OCI-LY1 (cell line): ENCODE data around the gene DMRT2.

Experiments
- H2AFZ ChIP-seq: fragments of 200-600 bp; sonication (generic), shearing (Covaris generic); 2 replicates; pipeline ENCODE4 v1.6.0; 2014; ENCODE audit warnings: antibody characterized with exemption, mild to moderate bottlenecking, low read length
- H3F3A ChIP-seq: fragments of 200-600 bp; sonication (generic), shearing (Covaris generic); 2 replicates; pipeline ENCODE4 v1.6.0; 2014; ENCODE audit warnings: mild to moderate bottlenecking, antibody characterized with exemption, low read length, moderate library complexity; ENCODE audit not compliant: insufficient read depth
- H3K27ac ChIP-seq: fragments of 200-600 bp; sonication (generic); 2 replicates; pipeline ENCODE4 v1.5.1; 2014; ENCODE audit warnings: low read length, mixed run types, mild to moderate bottlenecking, low read depth; ENCODE audit not compliant: poor library complexity, severe bottlenecking
- H3K27me3 ChIP-seq: fragments of 200-600 bp; sonication (generic); 2 replicates; pipeline ENCODE4 v1.6.0; 2014; ENCODE audit warnings: antibody characterized with exemption, mild to moderate bottlenecking, low read length, moderate library complexity; ENCODE audit not compliant: insufficient read depth
- H3K36me3 ChIP-seq: fragments of 200-600 bp; sonication (generic); 2 replicates; pipeline ENCODE4 v1.6.1; 2014; ENCODE audit warnings: mild to moderate bottlenecking, antibody characterized with exemption, low read length, moderate library complexity, mixed read lengths; ENCODE audit not compliant: insufficient read depth
- H3K4me1 ChIP-seq: fragments of 200-600 bp; sonication (generic); 2 replicates; pipeline ENCODE4 v1.5.1; 2014; ENCODE audit warnings: mild to moderate bottlenecking, low read length, moderate library complexity; ENCODE audit not compliant: insufficient read depth, severe bottlenecking
- H3K4me2 ChIP-seq: fragments of 200-600 bp; sonication (generic), shearing (Covaris generic); 2 replicates; pipeline ENCODE4 v1.6.1; 2014; ENCODE audit warnings: low read length
- H3K4me3 ChIP-seq: fragments of 200-600 bp; sonication (generic); 2 replicates; pipeline ENCODE4 v1.5.1; 2014; ENCODE audit warnings: low read length, low read depth, mild to moderate bottlenecking, mixed read lengths; ENCODE audit not compliant: poor library complexity, severe bottlenecking
- H3K79me2 ChIP-seq: fragments of 200-600 bp; shearing (Covaris generic); 2 replicates; pipeline ENCODE4 v1.6.1; 2016; ENCODE audit warnings: mixed run types, low read length, mixed read lengths; ENCODE audit not compliant: insufficient read depth
- H3K9ac ChIP-seq: fragments of 200-600 bp; sonication (generic), shearing (Covaris generic); 2 replicates; pipeline ENCODE4 v1.6.1; 2014; ENCODE audit warnings: mild to moderate bottlenecking, low read length, mixed read lengths
- H3K9me2 ChIP-seq: fragments of 200-600 bp; sonication (generic), shearing (Covaris generic); 2 replicates; pipeline ENCODE4 v1.6.1; 2014; ENCODE audit warnings: low read depth, mild to moderate bottlenecking, low read length, mixed read lengths
- H3K9me3 ChIP-seq: fragments of 200-600 bp; shearing (Covaris generic); 2 replicates; pipeline ENCODE4 v1.6.1; 2014; ENCODE audit warnings: low read length, mixed read lengths
- H4K20me1 ChIP-seq: fragments of 200-600 bp; sonication (generic), shearing (Covaris generic); 2 replicates; pipeline ENCODE4 v1.6.0; 2016; ENCODE audit warnings: mild to moderate bottlenecking, low read length; ENCODE audit not compliant: insufficient read depth
- EZH2 ChIP-seq: fragments of 200-600 bp; sonication (generic), shearing (Covaris generic); IDR thresholded peaks from 2 replicates; pipeline ENCODE4 v1.8.0; 2017; ENCODE audit warnings: borderline replicate concordance, mixed run types, mild to moderate bottlenecking, antibody characterized with exemption, low read length, moderate library complexity, mixed read lengths
- TF ChIP-seq, protein P1 (sequence below): fragments of 200-600 bp; sonication (generic), shearing (Covaris generic); IDR thresholded peaks from 2 replicates; pipeline ENCODE4 v1.5.1; 2017; ENCODE audit warnings: mild to moderate bottlenecking, antibody characterized with exemption, low read length, moderate library complexity, mixed read lengths

The DMRT2 gene

DNA sequence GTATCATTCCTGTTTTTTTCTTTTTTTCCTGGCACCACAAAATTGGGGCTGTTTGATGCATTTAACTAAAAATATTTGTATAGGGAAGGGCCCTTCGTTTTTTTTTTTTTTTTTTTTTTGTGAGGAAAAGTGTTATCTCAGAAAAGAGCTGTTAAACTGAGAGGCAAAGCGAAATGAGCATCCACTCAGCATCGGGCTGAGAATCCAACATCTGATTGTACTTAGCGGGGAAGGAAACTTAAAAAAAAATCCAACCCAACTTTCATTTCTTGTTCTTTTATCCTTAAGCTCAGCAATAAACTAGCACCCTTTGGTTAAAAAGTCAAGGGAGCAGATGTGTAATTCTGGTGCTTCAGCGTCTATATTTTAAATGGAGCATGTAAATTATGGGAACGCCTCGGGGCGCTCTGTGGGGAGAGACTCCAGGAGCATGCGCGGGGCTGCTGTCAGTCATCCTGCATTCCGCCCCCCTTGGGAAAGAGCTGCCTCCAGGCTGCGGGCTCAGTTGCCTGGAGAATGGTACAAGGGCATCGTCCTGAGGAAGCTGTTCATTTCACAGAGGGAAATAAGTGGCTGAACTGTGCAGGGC lies 33.3 kb downstream of the DMRT2 start:
- no peaks in the 10 kb centered on the region for H3K36me3 ChIP-seq
- no peak overlapping the region for H3K4me2 ChIP-seq
- H3K9me2 ChIP-seq, result no peaks in the 10 kb centered on the region
- no peak overlapping the region for H3K27ac ChIP-seq
- H3K27me3 ChIP-seq, result no peaks in the 10 kb centered on the region
- no peaks in the 10 kb centered on the region for H3K79me2 ChIP-seq
- H3K9ac ChIP-seq, result no peak overlapping the region
- no peaks in the 10 kb centered on the region for H3K4me1 ChIP-seq
- no peak overlapping the region for H3K4me3 ChIP-seq
- H4K20me1 ChIP-seq, result no peaks in the 10 kb centered on the region
- no peaks in the 10 kb centered on the region for H3F3A ChIP-seq
- TF ChIP-seq, protein P1, sequence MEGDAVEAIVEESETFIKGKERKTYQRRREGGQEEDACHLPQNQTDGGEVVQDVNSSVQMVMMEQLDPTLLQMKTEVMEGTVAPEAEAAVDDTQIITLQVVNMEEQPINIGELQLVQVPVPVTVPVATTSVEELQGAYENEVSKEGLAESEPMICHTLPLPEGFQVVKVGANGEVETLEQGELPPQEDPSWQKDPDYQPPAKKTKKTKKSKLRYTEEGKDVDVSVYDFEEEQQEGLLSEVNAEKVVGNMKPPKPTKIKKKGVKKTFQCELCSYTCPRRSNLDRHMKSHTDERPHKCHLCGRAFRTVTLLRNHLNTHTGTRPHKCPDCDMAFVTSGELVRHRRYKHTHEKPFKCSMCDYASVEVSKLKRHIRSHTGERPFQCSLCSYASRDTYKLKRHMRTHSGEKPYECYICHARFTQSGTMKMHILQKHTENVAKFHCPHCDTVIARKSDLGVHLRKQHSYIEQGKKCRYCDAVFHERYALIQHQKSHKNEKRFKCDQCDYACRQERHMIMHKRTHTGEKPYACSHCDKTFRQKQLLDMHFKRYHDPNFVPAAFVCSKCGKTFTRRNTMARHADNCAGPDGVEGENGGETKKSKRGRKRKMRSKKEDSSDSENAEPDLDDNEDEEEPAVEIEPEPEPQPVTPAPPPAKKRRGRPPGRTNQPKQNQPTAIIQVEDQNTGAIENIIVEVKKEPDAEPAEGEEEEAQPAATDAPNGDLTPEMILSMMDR, result no peak
- no peak for TF ChIP-seq EZH2
- no peak overlapping the region for H2AFZ ChIP-seq
- H3K9me3 ChIP-seq, result no peaks in the 10 kb centered on the region

DNA sequence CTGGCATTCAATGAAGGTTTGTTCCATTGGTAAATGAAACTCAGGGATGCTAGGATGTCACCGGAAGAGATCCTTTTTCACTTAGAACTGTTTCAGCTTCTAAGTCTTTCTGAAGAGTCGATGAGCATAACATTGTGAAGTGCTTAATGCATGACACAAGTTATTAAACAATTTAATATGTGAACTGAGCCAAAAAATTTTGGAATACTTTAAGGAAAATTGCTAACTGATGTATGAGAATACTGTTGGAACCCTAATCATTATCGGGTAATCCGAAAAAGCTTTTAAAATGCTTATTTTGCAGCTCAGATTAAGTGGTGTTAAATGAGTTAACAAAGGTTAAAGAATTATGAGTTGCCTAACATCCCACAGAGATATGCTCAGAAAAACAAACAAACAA lies 34.9 kb downstream of the DMRT2 start:
- H3K9ac ChIP-seq, result no peak overlapping the region
- no peaks in the 10 kb centered on the region for H3F3A ChIP-seq

GRCh38 chr9:1086517-1086916 lies 36.4 kb downstream of the DMRT2 start:
- H3K9ac ChIP-seq, result no peak overlapping the region
- no peaks in the 10 kb centered on the region for H3K4me1 ChIP-seq
- H3K9me2 ChIP-seq, result no peaks in the 10 kb centered on the region
- no peak for TF ChIP-seq EZH2
- TF ChIP-seq, protein P1, result no peak
- H3K27me3 ChIP-seq, result no peaks in the 10 kb centered on the region
- no peak overlapping the region for H3K27ac ChIP-seq
- H4K20me1 ChIP-seq, result no peaks in the 10 kb centered on the region
- H3K9me3 ChIP-seq, result no peaks in the 10 kb centered on the region
- no peak overlapping the region for H2AFZ ChIP-seq
- H3K79me2 ChIP-seq, result no peaks in the 10 kb centered on the region
- H3K36me3 ChIP-seq, result no peaks in the 10 kb centered on the region
- H3F3A ChIP-seq, result no peaks in the 10 kb centered on the region
- no peak overlapping the region for H3K4me2 ChIP-seq
- H3K4me3 ChIP-seq, result no peak overlapping the region

More for the DNA sequence above, 34.9 kb downstream of the DMRT2 start:
- no peaks in the 10 kb centered on the region for H3K9me3 ChIP-seq
- no peak overlapping the region for H3K27ac ChIP-seq
- H3K4me3 ChIP-seq, result no peak overlapping the region
- H2AFZ ChIP-seq, result no peak overlapping the region
- H3K9me2 ChIP-seq, result no peaks in the 10 kb centered on the region
- no peaks in the 10 kb centered on the region for H3K27me3 ChIP-seq
- no peaks in the 10 kb centered on the region for H3K36me3 ChIP-seq
- H4K20me1 ChIP-seq, result no peaks in the 10 kb centered on the region
- H3K79me2 ChIP-seq, result no peaks in the 10 kb centered on the region
- H3K4me2 ChIP-seq, result no peak overlapping the region
- TF ChIP-seq EZH2, result no peak
- TF ChIP-seq, protein P1, result no peak
- no peaks in the 10 kb centered on the region for H3K4me1 ChIP-seq
